ENCODE results near the gene SP100. TPM values are rescaled to one million over a fixed set of nuclear protein-coding genes. Genes with fewer than 3 reads are reported as not detected.

Gene SP100
- total and polyA plus RNA-seq, 2 of the 4 experiments (the other 2 are of a cell fraction) = 50.6 to 69.0 TPM

DNA sequence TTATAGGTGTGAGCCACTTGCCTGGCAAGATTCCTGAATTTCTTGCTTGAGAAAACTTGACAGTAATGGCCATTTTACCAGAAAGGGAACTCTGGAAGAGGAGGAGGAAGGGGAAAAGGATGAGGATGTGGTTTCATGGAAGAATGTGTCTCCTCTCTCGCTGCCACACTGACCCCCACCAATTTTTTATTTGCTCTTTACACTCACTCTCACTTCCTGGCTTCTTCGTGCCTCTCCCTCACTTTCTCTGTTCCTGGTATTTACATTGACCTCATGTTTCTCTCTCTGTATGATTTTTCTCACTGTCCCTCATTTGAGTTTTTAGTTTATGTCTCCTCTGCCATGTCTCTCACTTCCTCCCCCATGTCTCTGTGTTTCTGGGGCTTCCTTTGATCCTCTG, 162.1 kb downstream of the SP100 start:
- Histone ChIP-seq H3K4me2 (ENCODE audit: low read depth, low read length) (no peak overlapping the region), H3K23ac (ENCODE audit: low read depth, low read length) (no peak overlapping the region), H3K27me3 (ENCODE audit: control insufficient read depth, insufficient read depth, low read length) (peaks cover 7% of the 10 kb centered on the region), H2AK5ac (ENCODE audit: low read depth, low read length) (no peak overlapping the region), H4K20me1 (ENCODE audit: insufficient read depth, low read length) (no peaks in the 10 kb centered on the region), H2BK5ac (ENCODE audit: low read depth, low read length, poor library complexity, severe bottlenecking) (no peak overlapping the region), H3K27ac (ENCODE audit: insufficient read depth, low read length) (no peak overlapping the region), H3K4me1 (ENCODE audit: control insufficient read depth, insufficient read depth, low read length) (no peaks in the 10 kb centered on the region), H3K18ac (ENCODE audit: low read depth, low read length) (no peak overlapping the region), H2BK20ac (ENCODE audit: low read depth, low read length) (no peak overlapping the region), H3K4me3 (ENCODE audit: insufficient read depth, low read depth, low read length) (no peak overlapping the region), H3K9ac (ENCODE audit: low read depth, low read length) (no peak overlapping the region), H3K9me3 (ENCODE audit: control insufficient read depth, insufficient read depth, low read length) (no peaks in the 10 kb centered on the region), H3K36me3 (ENCODE audit: control insufficient read depth, insufficient read depth, low read length) (no peaks in the 10 kb centered on the region), H4K5ac (ENCODE audit: low read depth, low read length) (no peak overlapping the region), H2BK120ac (ENCODE audit: low read depth, low read length) (no peak overlapping the region), H3K79me1 (ENCODE audit: low read depth in 1 of 2, low read length in 2 of 2) (no peaks in the 10 kb centered on the region), H3K9me1 (ENCODE audit: insufficient read depth, low read length) (0 out of 2 replicates have a peak, but pooled peaks cover 2% of the 10 kb centered on the region), H2BK15ac (ENCODE audit: low read depth, low read length) (no peak overlapping the region), H4K8ac (ENCODE audit: low read depth in 2 of 2, low read length in 2 of 2) (no peak overlapping the region), H2AK9ac (replicated peaks; ENCODE audit: low read depth, low read length, poor library complexity) (no peak overlapping the region), H3K4ac (ENCODE audit: low read depth, low read length) (no peak overlapping the region), H3K56ac (ENCODE audit: extremely low read depth, insufficient read depth, low read length) (no peak overlapping the region), H2AFZ (replicated peaks; ENCODE audit: low read length, poor library complexity) (no peak overlapping the region), H3K14ac (replicated peaks; ENCODE audit: low read depth, low read length) (no peak overlapping the region), H4K91ac (ENCODE audit: insufficient read depth, low read depth, low read length) (no peak overlapping the region)
- no TSS peak for BruUV-seq (replicated peaks)
- TF ChIP-seq MXI1 (IDR thresholded peaks at IDR 0.05; ENCODE audit: borderline replicate concordance, low read depth, low read length) (no peak), ELK1 (IDR thresholded peaks at IDR 0.05; ENCODE audit: borderline replicate concordance, low read depth, low read length) (no peak), MAZ (IDR thresholded peaks at IDR 0.05; ENCODE audit: borderline replicate concordance, low read depth, low read length) (no peak), CTCF (conservative IDR thresholded peaks at IDR 0.05; ENCODE audit: low read depth, low read length) (no peak), CEBPB (IDR thresholded peaks at IDR 0.05; ENCODE audit: low read depth, low read length) (no peak), RFX5 (IDR thresholded peaks at IDR 0.05; ENCODE audit: low read depth, low read length) (no peak), MAFK (IDR thresholded peaks at IDR 0.05; ENCODE audit: low read depth, low read length) (no peak), SMC3 (IDR thresholded peaks at IDR 0.05; ENCODE audit: low read depth, low read length) (no peak)
- ATAC-seq (ENCODE audit: low read depth) = no peak; the same call in 1 of the 2 replicates
- in situ Hi-C loops (cut with MboI; ENCODE audit: low sequenced_read_pairs) = no loop called here
- POLR2A ChIA-PET (ENCODE audit: unreplicated experiment) = no interaction called here
- intact Hi-C loops (cut with micrococcal nuclease) = no loop called here
- CTCF ChIA-PET = no interaction called here
- dilution Hi-C loops (cut with HindIII; ENCODE audit: low sequenced_read_pairs, unreplicated experiment) = no loop called here
- WGBS, 2 experiments (ENCODE audit: extremely low coverage in 2 of 2, insufficient read length in 1 of 2) = 20% methylated on average over 1 of the region's 2 CpGs; no CpG with 5 or more reads in 1 of the 2 experiments
- DNase-seq = no peak
